Neural cell (in vitro differentiated cells): ENCODE measurements around the gene RPL35.

ENCODE experiments used
- POLR2AphosphoS5 ChIP-seq: IDR thresholded peaks from 2 replicates; pipeline ENCODE4 v1.6.1; 2012
- REST ChIP-seq: IDR thresholded peaks from 2 replicates; pipeline ENCODE4 v1.6.1; 2012; ENCODE audit warnings: borderline replicate concordance

GRCh38 chr9:124840300-124840833 is 21.4 kb downstream of the RPL35 start:
- TF ChIP-seq POLR2AphosphoS5: no peak
- no peak for TF ChIP-seq REST
